ENCODE measurements around the gene XPO4.

DNA sequence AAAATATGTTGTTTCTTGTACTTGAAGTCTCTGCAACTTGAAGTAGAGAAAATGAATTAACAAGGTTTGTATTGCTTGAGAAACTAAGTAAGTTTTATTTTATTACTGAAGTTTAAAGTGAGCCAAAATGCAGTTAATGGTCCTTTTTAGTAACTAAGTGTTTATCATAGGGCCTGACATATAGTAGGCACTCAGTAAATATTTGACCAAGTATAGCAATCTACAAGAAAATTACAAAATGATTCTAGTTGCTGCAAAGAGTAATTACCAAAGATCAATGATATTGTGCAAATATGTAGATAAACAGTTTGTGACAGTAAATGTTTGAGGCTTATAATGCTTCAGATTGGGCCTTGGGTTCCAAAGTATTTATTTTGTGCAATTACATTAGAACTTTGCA, 2.4 kb upstream of the XPO4 start:
- TF ChIP-seq, protein P1, sequence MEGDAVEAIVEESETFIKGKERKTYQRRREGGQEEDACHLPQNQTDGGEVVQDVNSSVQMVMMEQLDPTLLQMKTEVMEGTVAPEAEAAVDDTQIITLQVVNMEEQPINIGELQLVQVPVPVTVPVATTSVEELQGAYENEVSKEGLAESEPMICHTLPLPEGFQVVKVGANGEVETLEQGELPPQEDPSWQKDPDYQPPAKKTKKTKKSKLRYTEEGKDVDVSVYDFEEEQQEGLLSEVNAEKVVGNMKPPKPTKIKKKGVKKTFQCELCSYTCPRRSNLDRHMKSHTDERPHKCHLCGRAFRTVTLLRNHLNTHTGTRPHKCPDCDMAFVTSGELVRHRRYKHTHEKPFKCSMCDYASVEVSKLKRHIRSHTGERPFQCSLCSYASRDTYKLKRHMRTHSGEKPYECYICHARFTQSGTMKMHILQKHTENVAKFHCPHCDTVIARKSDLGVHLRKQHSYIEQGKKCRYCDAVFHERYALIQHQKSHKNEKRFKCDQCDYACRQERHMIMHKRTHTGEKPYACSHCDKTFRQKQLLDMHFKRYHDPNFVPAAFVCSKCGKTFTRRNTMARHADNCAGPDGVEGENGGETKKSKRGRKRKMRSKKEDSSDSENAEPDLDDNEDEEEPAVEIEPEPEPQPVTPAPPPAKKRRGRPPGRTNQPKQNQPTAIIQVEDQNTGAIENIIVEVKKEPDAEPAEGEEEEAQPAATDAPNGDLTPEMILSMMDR (conservative IDR thresholded peaks at IDR 0.05; ENCODE audit: low read depth, low read length): no peak
- TF ChIP-seq EZH2 (IDR thresholded peaks at IDR 0.05; ENCODE audit: low read length, unreplicated experiment): no peak
- no peak for TF ChIP-seq EZH2phosphoT487 (IDR thresholded peaks at IDR 0.05; ENCODE audit: borderline replicate concordance, low read length)

Data from PC-3 (cell line).